SK-N-SH treated with all-trans-retinoic acid at 6 μM for 48 hours (cell line): ENCODE results near the gene SPP1.

Experiments used
- ATAC-seq: fragments of 200-7000 bp; cut with Tn5 transposase; 3 replicates; pipeline ENCODE4 v1.9.1; 2020; ENCODE audit warnings: mild to moderate bottlenecking, moderate library complexity
- ARNTL ChIP-seq: fragments of 450-650 bp; formaldehyde crosslinking; IDR thresholded peaks from 2 replicates; pipeline ENCODE4 v1.5.0; 2020; ENCODE audit warnings: low read depth, mild to moderate bottlenecking, moderate library complexity, borderline replicate concordance
- CSDC2 ChIP-seq: fragments of 250-450 bp; sonication (Bioruptor Pico); IDR thresholded peaks from 2 replicates; pipeline ENCODE4 v1.5.0; 2020; ENCODE audit warnings: mild to moderate bottlenecking, moderate library complexity
- CSRNP3 ChIP-seq: fragments of 250-450 bp; sonication (Bioruptor Pico); IDR thresholded peaks from 2 replicates; pipeline ENCODE4 v1.5.1; 2021; ENCODE audit warnings: mild to moderate bottlenecking, moderate library complexity
- ESRRG ChIP-seq: fragments of 250-450 bp; sonication (Bioruptor Pico); IDR thresholded peaks from 2 replicates; pipeline ENCODE4 v1.6.1; 2021; ENCODE audit warnings: mild to moderate bottlenecking
- GLIS3 ChIP-seq: fragments of 250-450 bp; sonication (Bioruptor Pico); IDR thresholded peaks from 2 replicates; pipeline ENCODE4 v1.5.0; 2020; ENCODE audit warnings: mild to moderate bottlenecking, moderate library complexity
- ISL1 ChIP-seq: fragments of 250-450 bp; sonication (Bioruptor Pico); IDR thresholded peaks from 2 replicates; pipeline ENCODE4 v2.1.2; 2022; ENCODE audit warnings: mild to moderate bottlenecking, moderate library complexity
- OSR1 ChIP-seq: fragments of 250-450 bp; sonication (Bioruptor Pico); IDR thresholded peaks from 2 replicates; pipeline ENCODE4 v1.8.0; 2022; ENCODE audit warnings: moderate library complexity, mild to moderate bottlenecking, inconsistent platforms
- POU6F1 ChIP-seq: fragments of 250-450 bp; sonication (Bioruptor Pico); IDR thresholded peaks from 2 replicates; pipeline ENCODE4 v1.8.0; 2021; ENCODE audit warnings: low read depth, mild to moderate bottlenecking, moderate library complexity, borderline replicate concordance
- PPARA ChIP-seq: fragments of 250-450 bp; sonication (Bioruptor Pico); IDR thresholded peaks from 2 replicates; pipeline ENCODE4 v1.5.0; 2020; ENCODE audit warnings: mild to moderate bottlenecking, borderline replicate concordance
- RARB ChIP-seq: fragments of 250-450 bp; sonication (Bioruptor Pico); IDR thresholded peaks from 2 replicates; pipeline ENCODE4 v1.8.0; 2021; ENCODE audit warnings: mild to moderate bottlenecking, moderate library complexity
- SNAI2 ChIP-seq: fragments of 250-450 bp; sonication (Bioruptor Pico); IDR thresholded peaks from 2 replicates; pipeline ENCODE4 v1.5.0; 2020; ENCODE audit warnings: mild to moderate bottlenecking, moderate library complexity
- TCF4 ChIP-seq: fragments of 250-450 bp; sonication (Bioruptor Pico); IDR thresholded peaks from 2 replicates; pipeline ENCODE4 v1.8.0; 2021; ENCODE audit warnings: mild to moderate bottlenecking, moderate library complexity, borderline replicate concordance
- TOX ChIP-seq: fragments of 250-450 bp; sonication (Bioruptor Pico); IDR thresholded peaks from 2 replicates; pipeline ENCODE4 v1.8.0; 2021; ENCODE audit warnings: mild to moderate bottlenecking, moderate library complexity, borderline replicate concordance
- TSHZ2 ChIP-seq: fragments of 250-450 bp; sonication (Bioruptor Pico); IDR thresholded peaks from 2 replicates; pipeline ENCODE4 v1.5.0; 2020; ENCODE audit warnings: mild to moderate bottlenecking, moderate library complexity
- ZC3H10 ChIP-seq: fragments of 250-450 bp; sonication (Bioruptor Pico); IDR thresholded peaks from 2 replicates; pipeline ENCODE4 v1.5.1; 2021; ENCODE audit warnings: mild to moderate bottlenecking, moderate library complexity
- ZFP3 ChIP-seq: fragments of 250-450 bp; sonication (Bioruptor Pico); IDR thresholded peaks from 2 replicates; pipeline ENCODE4 v1.5.0; 2020; ENCODE audit warnings: mild to moderate bottlenecking, moderate library complexity
- ZFP30 ChIP-seq: fragments of 450-650 bp; formaldehyde crosslinking; IDR thresholded peaks from 2 replicates; pipeline ENCODE4 v1.5.0; 2022; ENCODE audit warnings: mild to moderate bottlenecking, moderate library complexity
- ZNF565 ChIP-seq: fragments of 450-650 bp; formaldehyde crosslinking; conservative IDR thresholded peaks from 2 replicates; pipeline ENCODE4 v1.5.0; 2020; ENCODE audit warnings: low read depth, mild to moderate bottlenecking, moderate library complexity
- ZNF8 ChIP-seq: fragments of 450-650 bp; formaldehyde crosslinking; IDR thresholded peaks from 2 replicates; pipeline ENCODE4 v1.5.0; 2020; ENCODE audit warnings: mild to moderate bottlenecking, moderate library complexity

SPP1 gene

DNA sequence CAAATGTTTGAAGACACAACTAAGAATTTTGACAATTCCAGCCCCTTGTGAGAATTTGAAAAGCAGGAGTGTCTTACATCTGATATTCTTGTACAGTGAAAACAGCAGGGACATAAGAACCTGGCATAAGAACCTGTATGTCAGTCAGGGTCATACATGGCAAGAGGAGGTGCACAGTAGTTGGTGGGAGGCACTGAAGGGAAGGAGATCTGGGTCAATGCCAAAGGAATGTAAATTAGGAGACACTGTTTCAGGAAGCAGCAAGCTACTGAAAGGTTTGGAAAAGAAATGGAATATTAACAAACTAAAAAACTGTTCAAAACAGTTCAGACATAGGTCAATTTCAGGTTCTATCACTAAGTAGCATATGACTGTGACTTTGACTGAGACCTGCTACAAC is 25.0 kb upstream of the SPP1 start:
- TF ChIP-seq RARB (CRISPR knock-in tag) (no peak), SNAI2 (CRISPR knock-in tag) (no peak), ZFP3 (no peak), PPARA (CRISPR knock-in tag) (no peak), ZC3H10 (CRISPR knock-in tag) (no peak), TCF4 (CRISPR knock-in tag) (no peak), GLIS3 (CRISPR knock-in tag) (no peak), TSHZ2 (no peak), ZFP30 (CRISPR knock-in tag) (no peak), ARNTL (CRISPR knock-in tag) (no peak), ZNF8 (CRISPR knock-in tag) (no peak), ZNF565 (CRISPR knock-in tag) (no peak), ISL1 (CRISPR knock-in tag) (no peak), TOX (CRISPR knock-in tag) (no peak), POU6F1 (CRISPR knock-in tag) (no peak), ESRRG (CRISPR knock-in tag) (no peak), CSRNP3 (CRISPR knock-in tag) (no peak)
- ATAC-seq: no peak

DNA sequence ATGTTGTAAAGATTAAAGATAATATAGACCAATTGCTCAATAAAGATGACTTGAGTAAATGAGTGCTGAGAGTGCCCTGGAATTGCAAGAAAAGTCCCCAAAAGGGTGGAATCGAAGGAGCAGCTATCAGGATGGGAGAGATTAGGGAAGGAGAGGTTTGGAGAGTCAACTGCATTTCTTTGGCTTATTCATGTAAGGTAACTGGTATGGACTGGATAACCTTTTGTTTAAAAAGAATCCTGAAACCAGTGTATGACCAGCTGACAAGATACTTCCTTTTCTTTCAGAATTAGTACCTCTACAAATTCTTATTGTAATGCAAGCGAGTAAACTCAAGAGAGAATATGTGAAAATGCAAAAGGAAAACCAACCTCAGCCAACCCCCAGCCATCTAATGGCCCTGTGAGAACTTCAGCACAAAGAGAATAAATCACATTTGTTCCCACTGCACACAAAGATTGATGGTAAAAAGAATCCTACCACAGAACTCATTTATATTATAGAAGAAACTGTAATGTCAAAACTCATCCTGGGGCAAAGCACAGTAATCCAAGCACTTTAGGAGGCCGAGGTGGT is 24.5 kb upstream of the SPP1 start:
- TF ChIP-seq ZC3H10 (CRISPR knock-in tag) (no peak), GLIS3 (CRISPR knock-in tag) (no peak), TOX (CRISPR knock-in tag) (no peak), ZNF8 (CRISPR knock-in tag) (no peak), OSR1 (CRISPR knock-in tag) (no peak), ZFP30 (CRISPR knock-in tag) (no peak), ISL1 (CRISPR knock-in tag) (no peak), TCF4 (CRISPR knock-in tag) (no peak), TSHZ2 (no peak), POU6F1 (CRISPR knock-in tag) (no peak)
- ATAC-seq: no peak

DNA sequence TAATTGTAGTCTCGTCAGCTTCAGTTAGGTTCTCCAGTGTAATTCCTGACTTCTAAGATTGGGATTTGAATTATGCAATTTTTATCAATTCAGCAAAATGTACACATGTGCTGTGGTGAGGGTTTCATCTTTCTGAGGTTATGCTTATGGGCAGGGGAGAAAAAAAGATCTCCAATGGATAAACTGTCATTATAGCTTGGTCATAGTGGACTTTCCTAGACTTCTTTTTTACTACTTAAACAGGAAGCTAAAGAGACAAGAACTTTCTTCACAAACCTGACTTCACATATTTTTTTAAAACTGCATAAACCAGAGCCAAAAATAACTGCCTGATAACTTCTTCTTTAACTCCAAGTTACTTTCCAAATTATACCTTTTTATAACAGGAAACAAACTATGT is 21.7 kb upstream of the SPP1 start:
- ATAC-seq: no peak
- TF ChIP-seq SNAI2 (CRISPR knock-in tag): no peak
- no peak for TF ChIP-seq CSDC2 (CRISPR knock-in tag)
- no peak for TF ChIP-seq ZNF8 (CRISPR knock-in tag)
- no peak for TF ChIP-seq TOX (CRISPR knock-in tag)
- no peak for TF ChIP-seq ZNF565 (CRISPR knock-in tag)
- no peak for TF ChIP-seq TCF4 (CRISPR knock-in tag)
- TF ChIP-seq ISL1 (CRISPR knock-in tag): no peak
- no peak for TF ChIP-seq PPARA (CRISPR knock-in tag)
- TF ChIP-seq TSHZ2: no peak
